ENCODE data around the gene HCN3.
"Not testable (repeated sequence)": the region's sequence is repeated elsewhere in the genome, so short reads cannot be mapped to it uniquely, and the experiment has no call there.

The HCN3 gene

GRCh38 chr1:155228096-155228427 lies 49.2 kb upstream of the HCN3 start:
- Histone ChIP-seq H3K4me1 (ENCODE audit: control insufficient read depth, insufficient read depth, low read length) (peaks cover 3% of the 10 kb centered on the region), H3K4me3 (ENCODE audit: low read depth, low read length) (no peak overlapping the region), H3K36me3 (ENCODE audit: control insufficient read depth in 2 of 2, insufficient read depth in 1 of 2, low read length in 2 of 2) (no peaks in the 10 kb centered on the region), H3K9me3 (ENCODE audit: control insufficient read depth, insufficient read depth, low read depth, low read length) (no peaks in the 10 kb centered on the region), H3K27ac (ENCODE audit: extremely low read depth, low read depth, low read length) (peak overlapping the region; percentile 76)
- TF ChIP-seq ZNF585B (tag by site-specific recombination; IDR thresholded peaks at IDR 0.05) (no peak), ZNF513 (tag by site-specific recombination; IDR thresholded peaks at IDR 0.05) (0 out of 2 replicates have a peak, but pooled peaks have one; percentile 1), ZNF335 (tag by site-specific recombination; conservative IDR thresholded peaks at IDR 0.05) (peak; percentile 84)
- ChIA-PET POLR2A (interaction anchor here (1.0 to 2.0 kb wide), 4 partner anchors 13 to 34 kb away, joined by 4 to 8 read pairs (median 4); partner anchors contain the start of genes SCAMP3 and THBS3), CTCF (interaction anchor here (0.6 to 2.1 kb wide), 5 partner anchors 20 to 85 kb away, joined by 3 to 25 read pairs (median 5); partner anchors contain the start of genes MTX1 and THBS3)

- H3K36me3 ChIP-seq (ENCODE audit: control insufficient read depth in 2 of 2, insufficient read depth in 1 of 2, low read length in 2 of 2); CTCF ChIA-PET; H3K27ac ChIP-seq (ENCODE audit: extremely low read depth, low read depth, low read length); H3K9me3 ChIP-seq (ENCODE audit: control insufficient read depth, insufficient read depth, low read depth, low read length); POLR2A ChIA-PET; H3K4me3 ChIP-seq (ENCODE audit: low read depth, low read length); H3K4me1 ChIP-seq (ENCODE audit: control insufficient read depth, insufficient read depth, low read length): not testable (repeated sequence)
Observed at GRCh38 chr1:155231302-155231701, 46.0 kb upstream of the HCN3 start.

- CTCF ChIA-PET: interaction anchor here (0.6 kb wide), 2 partner anchors 28 to 56 kb away, joined by 4 read pairs; no protein-coding TSS in a partner anchor
- H3K4me3 ChIP-seq (ENCODE audit: low read depth, low read length); H3K4me1 ChIP-seq (ENCODE audit: control insufficient read depth, insufficient read depth, low read length); H3K27ac ChIP-seq (ENCODE audit: extremely low read depth, low read depth, low read length); POLR2A ChIA-PET; H3K9me3 ChIP-seq (ENCODE audit: control insufficient read depth, insufficient read depth, low read depth, low read length): not testable (repeated sequence)
- peak; percentile 69 for TF ChIP-seq GLIS1 (tag by site-specific recombination; IDR thresholded peaks at IDR 0.05)
- H3K36me3 ChIP-seq (ENCODE audit: control insufficient read depth in 2 of 2, insufficient read depth in 1 of 2, low read length in 2 of 2): peaks cover 0 to 20% of the 10 kb centered on the region in 2 experiments; a peak in 2 of 3 replicates
Observed at GRCh38 chr1:155232001-155232978, 45.0 kb upstream of the HCN3 start.

GRCh38 chr1:155233502-155233901 lies 43.8 kb upstream of the HCN3 start:
- H3K27ac ChIP-seq (ENCODE audit: extremely low read depth, low read depth, low read length); CTCF ChIA-PET; POLR2A ChIA-PET; H3K9me3 ChIP-seq (ENCODE audit: control insufficient read depth, insufficient read depth, low read depth, low read length); H3K4me3 ChIP-seq (ENCODE audit: low read depth, low read length); H3K4me1 ChIP-seq (ENCODE audit: control insufficient read depth, insufficient read depth, low read length): not testable (repeated sequence)
- H3K36me3 ChIP-seq (ENCODE audit: control insufficient read depth in 2 of 2, insufficient read depth in 1 of 2, low read length in 2 of 2): peaks cover 0 to 28% of the 10 kb centered on the region in 2 experiments; a peak in 2 of 3 replicates

- POLR2A ChIA-PET: not testable (repeated sequence)
Observed at GRCh38 chr1:155235375-155235774, 41.9 kb upstream of the HCN3 start.

GRCh38 chr1:155236451-155236850 lies 40.8 kb upstream of the HCN3 start:
- peaks cover 0 to 40% of the 10 kb centered on the region in 2 experiments; a peak in 2 of 3 replicates for H3K36me3 ChIP-seq (ENCODE audit: control insufficient read depth in 2 of 2, insufficient read depth in 1 of 2, low read length in 2 of 2)
- ChIA-PET POLR2A (no interaction called here), CTCF (interaction anchor here (0.6 to 1.0 kb wide), 3 partner anchors 10 to 71 kb away, joined by 3 to 5 read pairs (median 3); partner anchors contain the start of gene HCN3)
- H3K27ac ChIP-seq (ENCODE audit: extremely low read depth, low read depth, low read length): no peak overlapping the region
- H3K4me1 ChIP-seq (ENCODE audit: control insufficient read depth, insufficient read depth, low read length): no peaks in the 10 kb centered on the region
- no peaks in the 10 kb centered on the region for H3K9me3 ChIP-seq (ENCODE audit: control insufficient read depth, insufficient read depth, low read depth, low read length)
- H3K4me3 ChIP-seq (ENCODE audit: low read depth, low read length): no peak overlapping the region
- TF ChIP-seq ZSCAN23 (tag by site-specific recombination; IDR thresholded peaks at IDR 0.05): no peak
- TF ChIP-seq PRDM2 (tag by site-specific recombination; IDR thresholded peaks at IDR 0.05; ENCODE audit: borderline replicate concordance): no peak
- no peak for TF ChIP-seq ZXDB (tag by site-specific recombination; IDR thresholded peaks at IDR 0.05)
- no peak for TF ChIP-seq ZNF335 (tag by site-specific recombination; conservative IDR thresholded peaks at IDR 0.05)

More at GRCh38 chr1:155235375-155235774, 41.9 kb upstream of the HCN3 start:
- H3K9me3 ChIP-seq (ENCODE audit: control insufficient read depth, insufficient read depth, low read depth, low read length); H3K27ac ChIP-seq (ENCODE audit: extremely low read depth, low read depth, low read length); H3K4me1 ChIP-seq (ENCODE audit: control insufficient read depth, insufficient read depth, low read length); H3K4me3 ChIP-seq (ENCODE audit: low read depth, low read length); CTCF ChIA-PET: not testable (repeated sequence)
- peaks cover 0 to 40% of the 10 kb centered on the region in 2 experiments; a peak in 2 of 3 replicates for H3K36me3 ChIP-seq (ENCODE audit: control insufficient read depth in 2 of 2, insufficient read depth in 1 of 2, low read length in 2 of 2)

Data from HEK293 (cell line).